ENCODE measurements around the gene TMEM37. TPM values are rescaled to one million over a fixed set of nuclear protein-coding genes. Genes with fewer than 3 reads are reported as not detected.

TMEM37 gene
- polyA plus RNA-seq, 1 donor from 2014 or later, result not detected

GRCh38 chr2:119485336-119486110 is 53.9 kb downstream of the TMEM37 start:
- Histone ChIP-seq H3K4me3 (ENCODE audit: low read length) (no peak overlapping the region), H3K4me2 (ENCODE audit: low read length) (no peak overlapping the region), H3K9ac (ENCODE audit: low read length) (no peak overlapping the region), H3K27ac (ENCODE audit: low read length) (no peak overlapping the region), H3K9me2 (ENCODE audit: insufficient read depth, low read length) (no peaks in the 10 kb centered on the region), H2AFZ (ENCODE audit: low read depth, low read length) (no peak overlapping the region), H3K79me2 (replicated peaks; ENCODE audit: insufficient read depth, low read length) (no peaks in the 10 kb centered on the region), H4K20me1 (ENCODE audit: insufficient read depth) (no peaks in the 10 kb centered on the region), H3K27me3 (ENCODE audit: insufficient read depth, low read depth, low read length) (no peaks in the 10 kb centered on the region), H3K9me3 (ENCODE audit: low read length) (no peaks in the 10 kb centered on the region), H3K36me3 (ENCODE audit: insufficient read depth, low read length) (no peaks in the 10 kb centered on the region), H3F3A (ENCODE audit: insufficient read depth, low read length, poor library complexity, severe bottlenecking) (no peaks in the 10 kb centered on the region)
- TF ChIP-seq REST (IDR thresholded peaks at IDR 0.05; ENCODE audit: borderline replicate concordance) (no peak), SMC3 (conservative IDR thresholded peaks at IDR 0.05; ENCODE audit: poor library complexity) (no peak), TAF1 (IDR thresholded peaks at IDR 0.05; ENCODE audit: low read depth) (no peak)

GRCh38 chr2:119486196-119486827 is 54.7 kb downstream of the TMEM37 start:
- no peaks in the 10 kb centered on the region for H3F3A ChIP-seq (ENCODE audit: insufficient read depth, low read length, poor library complexity, severe bottlenecking)
- no peak overlapping the region for H3K4me2 ChIP-seq (ENCODE audit: low read length)
- H3K36me3 ChIP-seq (ENCODE audit: insufficient read depth, low read length), result no peaks in the 10 kb centered on the region
- H3K27me3 ChIP-seq (ENCODE audit: insufficient read depth, low read depth, low read length), result no peaks in the 10 kb centered on the region
- no peak for TF ChIP-seq TAF1 (IDR thresholded peaks at IDR 0.05; ENCODE audit: low read depth)
- no peak for TF ChIP-seq REST (IDR thresholded peaks at IDR 0.05; ENCODE audit: borderline replicate concordance)
- TF ChIP-seq EP300 (conservative IDR thresholded peaks at IDR 0.05; ENCODE audit: poor library complexity, severe bottlenecking), result no peak
- no peak for TF ChIP-seq SMC3 (conservative IDR thresholded peaks at IDR 0.05; ENCODE audit: poor library complexity)
- TF ChIP-seq CTCF (IDR thresholded peaks at IDR 0.05; ENCODE audit: poor library complexity, severe bottlenecking), result no peak
- no peak for TF ChIP-seq POLR2AphosphoS5 (IDR thresholded peaks at IDR 0.05)
- no peak for TF ChIP-seq MXI1 (conservative IDR thresholded peaks at IDR 0.05; ENCODE audit: poor library complexity, severe bottlenecking)
- no peak for TF ChIP-seq EZH2 (IDR thresholded peaks at IDR 0.05; ENCODE audit: borderline replicate concordance, insufficient read depth, low read length, poor library complexity, severe bottlenecking)
- TF ChIP-seq RAD21 (conservative IDR thresholded peaks at IDR 0.05), result no peak
- H2AFZ ChIP-seq (ENCODE audit: low read depth, low read length), result no peak overlapping the region
- H3K79me2 ChIP-seq (replicated peaks; ENCODE audit: insufficient read depth, low read length), result no peaks in the 10 kb centered on the region
- no peaks in the 10 kb centered on the region for H3K9me3 ChIP-seq (ENCODE audit: low read length)
- H3K4me3 ChIP-seq (ENCODE audit: low read length), result no peak overlapping the region
- no peaks in the 10 kb centered on the region for H3K9me2 ChIP-seq (ENCODE audit: insufficient read depth, low read length)
- no peak overlapping the region for H3K9ac ChIP-seq (ENCODE audit: low read length)
- no peaks in the 10 kb centered on the region for H4K20me1 ChIP-seq (ENCODE audit: insufficient read depth)
- no peak overlapping the region for H3K27ac ChIP-seq (ENCODE audit: low read length)

Measured in neural cell (in vitro differentiated cells).